Mucosa of rectum (tissue), 2 donors: ENCODE data around the gene HOXD8.

ENCODE experiments used
- H3K27ac ChIP-seq, 2 donors: one replicate each; pipeline ENCODE4 v1.7.0; 2013; ENCODE audit warnings: inconsistent platforms in 2 of 2, low read depth in 2 of 2, low read length in 2 of 2
- H3K27me3 ChIP-seq, 2 donors: one replicate each; pipeline ENCODE4 v1.7.0; 2013; ENCODE audit warnings: low read length in 2 of 2; ENCODE audit not compliant: control insufficient read depth in 2 of 2, insufficient read depth in 2 of 2
- H3K36me3 ChIP-seq, 2 donors: one replicate each; pipeline ENCODE4 v1.7.0; 2013; ENCODE audit warnings: low read length in 2 of 2; ENCODE audit not compliant: control insufficient read depth in 2 of 2, insufficient read depth in 2 of 2
- H3K4me1 ChIP-seq, 2 donors: one replicate each; pipeline ENCODE4 v1.7.0; 2013; ENCODE audit warnings: low read length in 2 of 2, mild to moderate bottlenecking in 1 of 2; ENCODE audit not compliant: control insufficient read depth in 2 of 2, insufficient read depth in 2 of 2
- H3K4me3 ChIP-seq, 2 donors: one replicate each; pipeline ENCODE4 v1.7.0; 2013; ENCODE audit warnings: low read length in 2 of 2
- H3K9ac ChIP-seq, 2 donors: one replicate each; pipeline ENCODE4 v1.7.0; 2013; ENCODE audit warnings: low read length in 2 of 2, low read depth in 1 of 2, mild to moderate bottlenecking in 1 of 2
- H3K9me3 ChIP-seq, 2 donors: one replicate each; pipeline ENCODE4 v1.7.0; 2013; ENCODE audit warnings: low read length in 2 of 2; ENCODE audit not compliant: control insufficient read depth in 2 of 2
- donor health status: healthy.
- donor health status: Normal muscosa, but diverticular disease.

The HOXD8 gene

DNA sequence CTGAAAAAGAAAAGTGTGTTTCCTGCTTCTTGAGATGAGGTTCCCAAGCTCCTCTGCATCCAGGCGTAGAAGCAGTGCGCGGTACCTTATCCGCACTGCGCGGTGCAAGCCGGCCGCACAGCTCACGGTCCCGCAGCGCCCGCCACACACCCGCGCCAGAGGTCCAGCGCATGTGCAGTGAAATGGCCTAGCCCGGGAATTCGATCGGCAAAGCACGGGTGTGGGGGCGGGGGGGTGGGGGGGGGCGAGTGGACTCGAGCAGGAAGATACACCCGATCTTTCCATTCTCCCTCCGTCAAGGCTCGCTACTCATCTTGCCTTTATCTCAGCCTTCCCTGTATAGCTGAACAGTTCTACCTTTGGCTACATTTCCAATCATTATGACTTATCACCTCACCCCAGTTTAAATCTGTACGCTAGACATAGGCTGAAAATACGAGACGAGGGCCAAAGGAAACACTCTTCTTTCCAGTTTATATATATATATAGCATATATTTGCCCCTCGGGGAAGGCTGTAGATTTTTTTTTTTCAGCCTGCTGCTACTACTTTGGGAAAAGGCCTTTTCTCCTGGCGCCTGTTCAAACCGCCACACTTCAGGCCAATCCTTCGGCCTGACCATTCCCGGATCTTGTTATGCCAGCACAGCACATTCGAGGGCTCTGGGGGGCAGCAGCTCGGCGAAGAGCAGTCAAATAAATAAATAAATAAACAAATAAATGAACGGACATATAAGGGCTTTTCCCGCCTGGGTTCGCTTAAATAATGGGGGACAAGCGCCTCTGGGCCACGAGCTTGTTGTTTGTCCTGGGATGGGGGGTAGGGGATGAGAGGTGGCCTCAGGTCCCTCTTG is 10.4 kb downstream of the HOXD8 start:
- Histone ChIP-seq H3K27me3 (peaks cover 3 to 10% of the 10 kb centered on the region in 2 donors), H3K4me3 (peak overlapping the region in 1 of 2 donors; percentile 76), H3K27ac (peak overlapping the region in 1 of 2 donors; percentile 61), H3K9me3 (no peaks in the 10 kb centered on the region), H3K9ac (peak overlapping the region in 1 of 2 donors; percentile 72), H3K36me3 (no peaks in the 10 kb centered on the region), H3K4me1 (peaks cover 26 to 28% of the 10 kb centered on the region in 2 donors)

- Histone ChIP-seq H3K9ac (peak overlapping the region; percentile 56 to 72), H3K36me3 (no peaks in the 10 kb centered on the region), H3K27me3 (peaks cover 3 to 8% of the 10 kb centered on the region in 2 donors), H3K4me1 (peaks cover 26 to 34% of the 10 kb centered on the region in 2 donors), H3K9me3 (no peaks in the 10 kb centered on the region), H3K27ac (peak overlapping the region; percentile 26 to 56), H3K4me3 (peak overlapping the region; percentile 76 to 78)
Observed at GRCh38 chr2:176140513-176141317, 11.2 kb downstream of the HOXD8 start.

DNA sequence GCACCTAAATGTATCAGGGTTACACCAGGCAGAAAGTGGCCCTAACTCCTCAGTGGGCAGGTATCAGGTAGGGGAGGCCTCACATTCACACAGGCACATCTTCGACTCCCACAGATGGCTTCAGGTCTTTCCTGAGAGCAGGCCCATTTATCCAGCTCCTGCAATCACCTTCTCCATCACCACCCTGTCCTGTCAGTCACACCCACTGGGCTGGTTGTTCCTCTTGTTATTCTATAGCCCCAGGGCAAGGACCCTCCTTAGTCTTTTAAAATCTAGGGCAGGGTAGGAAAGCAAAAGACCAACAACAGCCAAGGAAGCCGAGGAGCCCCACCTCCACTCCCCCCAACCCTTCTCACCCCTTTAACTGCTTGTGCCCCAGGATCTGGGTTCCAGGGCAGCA is 12.8 kb downstream of the HOXD8 start:
- H3K4me3 ChIP-seq: no peak overlapping the region
- H3K27me3 ChIP-seq: peaks cover 3 to 5% of the 10 kb centered on the region in 2 donors
- peaks cover 25 to 37% of the 10 kb centered on the region in 2 donors for H3K4me1 ChIP-seq
- H3K9me3 ChIP-seq: no peaks in the 10 kb centered on the region
- no peak overlapping the region for H3K27ac ChIP-seq
- no peak overlapping the region for H3K9ac ChIP-seq
- no peaks in the 10 kb centered on the region for H3K36me3 ChIP-seq

DNA sequence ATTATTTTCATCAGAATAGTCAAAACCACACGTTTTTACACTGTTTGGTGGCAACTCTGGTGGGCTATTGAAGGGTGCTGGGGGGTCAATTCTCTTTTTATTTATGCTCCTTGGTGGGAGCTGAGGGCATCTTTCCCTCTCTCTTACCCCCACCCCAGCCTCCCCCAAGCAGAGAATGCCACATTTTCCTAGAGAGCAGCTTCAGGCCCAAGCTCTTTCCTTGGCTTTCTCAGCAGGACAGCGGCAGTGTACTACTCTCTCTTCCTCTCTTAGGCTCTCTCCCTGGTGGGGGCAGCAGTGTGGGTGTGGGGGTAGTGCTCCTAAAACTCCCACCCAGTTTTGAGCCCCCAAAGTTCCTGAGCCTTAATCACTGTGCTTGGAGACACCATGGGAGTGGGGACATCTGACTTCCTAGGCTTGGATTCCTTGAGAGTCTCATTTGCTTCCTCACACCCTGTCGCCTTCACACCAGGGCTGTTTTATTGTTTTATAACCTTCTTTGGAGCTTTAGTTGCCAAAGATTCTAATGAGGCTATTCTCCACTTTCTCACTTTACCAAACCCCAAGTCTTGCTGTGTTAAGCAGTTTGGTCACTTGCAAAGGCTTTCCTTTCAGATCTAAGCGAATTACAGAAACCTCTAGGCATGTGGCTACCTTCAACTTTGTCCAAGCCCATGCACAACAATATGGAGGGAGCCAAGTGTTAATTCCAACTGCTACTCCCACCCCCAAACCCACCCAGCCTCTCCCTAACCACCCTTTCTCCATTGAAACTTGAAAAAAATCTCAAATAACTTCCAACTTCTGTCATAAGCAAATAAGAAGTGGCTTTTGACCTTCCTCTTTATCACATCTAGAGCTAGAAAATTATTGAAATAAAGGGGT is 15.8 kb downstream of the HOXD8 start:
- Histone ChIP-seq H3K4me3 (peak overlapping the region in 1 of 2 donors; percentile 9), H3K9me3 (no peaks in the 10 kb centered on the region), H3K36me3 (no peaks in the 10 kb centered on the region), H3K4me1 (peaks cover 23 to 33% of the 10 kb centered on the region in 2 donors), H3K9ac (no peak overlapping the region), H3K27me3 (peaks cover 0 to 2% of the 10 kb centered on the region in 2 donors), H3K27ac (no peak overlapping the region)

GRCh38 chr2:176146101-176146500 is 16.6 kb downstream of the HOXD8 start:
- peak overlapping the region in 1 of 2 donors; percentile 9 for H3K4me3 ChIP-seq
- no peak overlapping the region for H3K27ac ChIP-seq
- peaks cover 0 to 2% of the 10 kb centered on the region in 2 donors for H3K27me3 ChIP-seq
- H3K9ac ChIP-seq: no peak overlapping the region
- peaks cover 17 to 28% of the 10 kb centered on the region in 2 donors for H3K4me1 ChIP-seq
- H3K36me3 ChIP-seq: peaks cover 0 to 3% of the 10 kb centered on the region in 2 donors
- H3K9me3 ChIP-seq: no peaks in the 10 kb centered on the region

DNA sequence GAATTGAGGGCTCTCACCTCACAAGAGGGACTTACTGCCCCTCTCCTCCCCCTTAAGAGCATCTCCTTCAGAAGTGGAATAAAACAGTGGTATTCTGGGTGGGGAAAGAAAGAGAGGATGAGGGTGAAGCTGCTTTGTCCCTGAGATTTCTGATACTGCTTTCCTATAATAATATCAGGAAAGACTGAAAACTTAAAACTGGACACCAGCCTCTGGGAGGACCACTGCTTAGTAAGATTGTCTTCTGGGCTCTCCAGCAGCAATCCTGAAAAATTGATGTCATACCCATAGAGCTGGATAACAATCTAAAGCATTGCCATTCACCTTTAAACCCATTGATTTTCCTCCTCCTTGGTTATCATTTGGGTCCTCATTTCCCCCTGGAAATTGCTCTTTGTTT is 17.1 kb downstream of the HOXD8 start:
- Histone ChIP-seq H3K36me3 (peaks cover 0 to 3% of the 10 kb centered on the region in 2 donors), H3K9ac (no peak overlapping the region), H3K9me3 (no peaks in the 10 kb centered on the region), H3K27ac (no peak overlapping the region), H3K4me3 (peak overlapping the region in 1 of 2 donors; percentile 9), H3K27me3 (peaks cover 0 to 2% of the 10 kb centered on the region in 2 donors), H3K4me1 (peaks cover 17 to 28% of the 10 kb centered on the region in 2 donors)

- no peak overlapping the region for H3K9ac ChIP-seq
- no peak overlapping the region for H3K27ac ChIP-seq
- H3K36me3 ChIP-seq: peaks cover 0 to 3% of the 10 kb centered on the region in 2 donors
- peaks cover 0 to 2% of the 10 kb centered on the region in 2 donors for H3K27me3 ChIP-seq
- H3K4me3 ChIP-seq: no peak overlapping the region
- peaks cover 17 to 28% of the 10 kb centered on the region in 2 donors for H3K4me1 ChIP-seq
- H3K9me3 ChIP-seq: no peaks in the 10 kb centered on the region
Observed at GRCh38 chr2:176147210-176147799, 17.8 kb downstream of the HOXD8 start.

DNA sequence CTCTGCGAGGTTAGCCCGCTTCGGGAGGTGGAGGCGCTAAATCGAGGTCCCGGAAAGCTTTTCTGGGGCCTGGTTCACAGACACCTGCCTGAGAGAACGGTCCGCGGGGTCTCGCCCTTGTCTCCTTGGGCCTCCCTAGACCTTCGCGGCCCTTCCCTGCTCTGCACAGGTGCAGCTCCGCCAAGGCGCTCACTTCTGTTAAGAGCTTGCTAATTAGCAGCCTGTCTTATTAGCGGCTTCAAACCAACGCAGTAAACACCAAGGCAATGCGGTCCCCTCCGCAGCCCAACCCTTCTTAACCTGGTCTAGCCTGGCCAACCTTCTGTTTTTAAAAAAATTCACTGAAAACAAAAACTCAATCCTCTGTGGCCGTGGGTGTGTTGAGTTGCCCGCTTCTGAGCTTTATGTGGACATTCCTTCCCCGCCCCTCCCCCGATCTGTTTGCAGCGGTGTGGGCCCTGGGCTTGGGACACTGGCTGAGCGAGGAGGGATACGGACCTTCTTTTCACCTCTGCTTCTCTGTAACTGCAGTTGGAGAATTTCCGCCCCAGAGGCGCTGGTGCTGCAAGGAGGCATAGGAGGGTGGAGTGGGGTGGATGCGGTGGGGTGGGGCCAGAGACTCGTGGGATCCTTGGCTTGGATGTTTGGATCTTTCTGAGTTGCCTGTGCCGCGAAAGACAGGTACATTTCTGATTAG is 18.4 kb downstream of the HOXD8 start:
- Histone ChIP-seq H3K36me3 (peaks cover 0 to 6% of the 10 kb centered on the region in 2 donors), H3K9me3 (no peaks in the 10 kb centered on the region), H3K4me1 (peaks cover 14 to 26% of the 10 kb centered on the region in 2 donors), H3K27me3 (peaks cover 0 to 4% of the 10 kb centered on the region in 2 donors), H3K27ac (no peak overlapping the region), H3K9ac (no peak overlapping the region), H3K4me3 (no peak overlapping the region)
